GM18907 (cell line): Measurements from ENCODE around the gene CYTH4.

ENCODE experiments used
- ATAC-seq: cut with Tn5 transposase; IDR thresholded peaks from one replicate; pipeline ENCODE4 v1.9.1; 2021; ENCODE audit warnings: mild to moderate bottlenecking, moderate library complexity; ENCODE audit not compliant: unreplicated experiment

Gene CYTH4

GRCh38 chr22:37288521-37288920 is 6.2 kb downstream of the CYTH4 start:
- no peak for ATAC-seq

DNA sequence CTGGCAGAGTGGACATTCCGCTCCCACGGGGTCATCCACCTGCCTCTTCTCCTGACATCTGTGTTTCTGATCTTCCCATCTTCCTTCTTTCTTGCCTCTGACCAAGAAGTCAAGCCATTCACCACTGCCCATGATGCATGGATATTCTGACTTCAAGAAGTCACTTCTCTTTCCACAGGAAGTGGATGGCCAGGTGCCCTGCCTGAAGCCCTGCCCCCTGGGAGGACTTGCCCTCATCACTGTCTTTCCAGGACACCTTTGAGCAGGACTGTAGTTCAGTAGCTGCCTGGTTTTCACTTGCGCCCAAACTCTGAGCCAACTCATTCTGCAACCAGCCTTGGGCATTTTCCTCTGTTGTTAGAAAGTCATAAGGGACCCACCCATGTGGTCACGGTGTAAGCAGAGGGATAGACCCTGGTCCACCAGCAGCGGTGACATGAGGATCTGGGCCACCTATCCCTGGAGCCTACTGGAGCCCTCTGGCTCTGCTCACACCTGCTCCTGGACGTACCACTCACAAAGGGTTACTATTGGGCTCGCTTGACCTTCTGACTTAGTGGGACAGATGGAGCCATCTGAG is 6.9 kb downstream of the CYTH4 start:
- no peak for ATAC-seq

GRCh38 chr22:37290737-37291136 is 8.4 kb downstream of the CYTH4 start:
- no peak for ATAC-seq

DNA sequence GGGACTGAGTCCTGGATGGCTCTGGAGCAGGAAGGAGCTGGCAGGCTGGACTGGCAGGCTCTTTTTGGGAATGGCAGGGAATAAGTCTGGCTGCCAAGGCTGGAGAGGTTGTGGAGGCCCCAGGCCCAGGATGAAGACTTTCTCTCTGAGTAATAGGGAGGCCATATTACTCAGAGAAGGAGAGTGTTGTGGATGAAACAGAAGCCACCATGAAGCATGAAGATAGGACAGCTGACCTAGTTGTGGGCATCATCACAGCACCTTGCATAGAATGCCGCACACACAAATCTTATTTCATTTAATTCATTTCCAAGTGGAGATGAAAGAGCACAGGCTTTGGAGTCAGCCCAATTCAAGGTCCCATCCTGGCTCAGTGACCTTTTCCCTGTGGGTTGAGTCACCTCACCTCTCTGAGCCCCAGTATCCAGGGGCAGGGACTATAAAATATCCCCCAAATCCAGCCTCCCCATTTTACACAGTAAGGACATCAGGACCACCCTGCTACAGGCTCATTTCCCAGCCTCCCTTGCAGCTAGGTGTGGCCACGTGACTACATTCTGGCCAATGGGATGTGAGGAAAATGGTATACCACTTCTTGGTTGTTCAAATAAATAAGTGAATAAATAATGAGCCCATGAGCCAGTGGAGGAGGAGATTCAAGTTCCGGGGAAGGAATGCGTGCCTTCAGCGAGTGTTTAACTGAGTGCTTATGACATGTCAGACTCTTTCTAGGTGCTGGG is 9.4 kb downstream of the CYTH4 start:
- no peak for ATAC-seq

GRCh38 chr22:37292641-37293040 is 10.3 kb downstream of the CYTH4 start:
- ATAC-seq, result no peak

DNA sequence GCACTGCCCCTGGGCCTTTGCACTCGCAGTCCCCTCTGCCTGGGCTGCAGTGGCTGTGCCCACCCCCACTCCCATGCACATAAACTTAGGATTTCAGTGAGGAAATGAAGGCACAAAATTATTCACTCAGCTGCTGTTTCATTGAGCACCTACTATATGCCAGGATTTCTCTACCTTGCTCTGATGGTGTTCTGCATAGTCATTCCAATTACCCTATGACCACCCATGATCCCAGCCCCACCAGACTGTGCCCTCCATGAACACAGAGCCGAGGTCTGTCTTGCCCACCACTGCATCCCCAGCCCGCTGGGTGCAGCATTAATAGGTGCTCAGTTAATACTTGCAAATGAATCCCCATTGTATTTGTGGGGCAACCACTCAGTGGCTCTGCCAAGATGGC is 10.9 kb downstream of the CYTH4 start:
- no peak for ATAC-seq

DNA sequence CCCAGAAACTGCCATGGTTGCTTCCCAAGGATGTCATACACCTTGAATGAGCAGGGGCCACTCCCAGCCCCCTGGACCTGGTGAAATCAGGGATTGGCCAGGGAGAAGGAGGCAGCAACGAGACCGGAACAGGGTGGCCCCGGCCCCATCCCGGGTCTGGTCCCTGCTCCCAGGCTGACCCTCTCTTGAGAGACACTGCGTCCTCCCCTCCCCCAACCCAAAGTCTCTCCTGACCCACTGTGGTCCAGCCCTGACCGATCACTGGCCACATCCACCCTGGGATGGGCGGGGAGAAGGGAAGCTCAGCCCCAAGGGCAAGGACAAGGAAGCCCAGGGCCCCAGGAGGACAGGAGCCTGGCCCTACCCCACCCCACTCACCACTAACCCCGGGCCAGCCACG is 12.4 kb downstream of the CYTH4 start:
- ATAC-seq, result no peak

DNA sequence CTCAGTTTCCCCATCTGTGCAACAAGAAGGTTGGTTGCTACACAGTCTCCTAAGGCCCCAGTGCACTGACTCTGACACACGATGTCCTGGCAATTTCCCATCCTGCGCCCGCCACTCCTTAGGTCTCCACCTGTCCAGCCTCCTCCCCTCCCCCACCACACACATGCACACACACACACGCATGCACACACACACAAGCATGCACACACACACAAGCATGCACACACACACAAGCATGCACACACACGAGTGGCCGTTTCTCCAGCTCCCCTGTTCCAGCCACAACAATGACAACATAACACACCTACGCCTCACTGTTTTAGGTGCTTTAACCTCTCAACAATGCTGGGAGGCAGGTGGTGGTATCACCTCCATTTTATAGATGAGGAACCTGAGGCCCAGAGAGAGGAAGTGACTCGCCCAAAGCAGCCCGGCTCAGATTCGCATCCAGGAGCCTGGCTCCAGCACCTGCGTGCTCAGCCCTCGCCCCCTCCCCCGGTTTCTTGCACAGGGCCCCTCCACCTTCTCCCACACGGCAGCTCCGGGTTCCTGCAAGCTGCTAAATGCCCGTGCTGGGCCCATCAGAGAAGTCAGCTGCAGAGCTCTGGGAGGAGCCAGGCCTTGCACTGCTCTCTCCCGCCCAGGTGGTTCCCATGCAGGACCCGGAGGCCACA is 13.0 kb downstream of the CYTH4 start:
- ATAC-seq, result no peak

DNA sequence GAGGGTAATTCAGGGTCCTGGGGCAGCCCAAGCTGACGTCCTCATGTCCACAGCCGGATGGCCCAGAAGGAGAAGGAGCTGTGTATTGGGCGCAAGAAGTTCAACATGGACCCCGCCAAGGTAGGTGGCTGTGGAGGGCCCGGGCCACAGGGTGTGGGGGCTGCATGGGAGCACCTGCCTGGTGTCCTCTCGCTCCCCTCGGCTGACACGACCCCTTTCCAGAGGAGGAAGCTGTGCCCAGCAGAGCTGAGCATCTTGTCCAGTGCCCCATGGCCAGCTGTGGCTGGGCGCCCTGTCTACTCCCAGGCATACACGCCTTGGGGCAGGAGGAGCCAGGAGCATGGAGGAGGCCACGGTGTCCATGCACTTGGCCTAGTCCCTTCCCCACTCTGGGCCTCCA is 13.6 kb downstream of the CYTH4 start:
- ATAC-seq, result no peak

- ATAC-seq, result no peak
Observed at GRCh38 chr22:37298748-37299495, 16.6 kb downstream of the CYTH4 start.

DNA sequence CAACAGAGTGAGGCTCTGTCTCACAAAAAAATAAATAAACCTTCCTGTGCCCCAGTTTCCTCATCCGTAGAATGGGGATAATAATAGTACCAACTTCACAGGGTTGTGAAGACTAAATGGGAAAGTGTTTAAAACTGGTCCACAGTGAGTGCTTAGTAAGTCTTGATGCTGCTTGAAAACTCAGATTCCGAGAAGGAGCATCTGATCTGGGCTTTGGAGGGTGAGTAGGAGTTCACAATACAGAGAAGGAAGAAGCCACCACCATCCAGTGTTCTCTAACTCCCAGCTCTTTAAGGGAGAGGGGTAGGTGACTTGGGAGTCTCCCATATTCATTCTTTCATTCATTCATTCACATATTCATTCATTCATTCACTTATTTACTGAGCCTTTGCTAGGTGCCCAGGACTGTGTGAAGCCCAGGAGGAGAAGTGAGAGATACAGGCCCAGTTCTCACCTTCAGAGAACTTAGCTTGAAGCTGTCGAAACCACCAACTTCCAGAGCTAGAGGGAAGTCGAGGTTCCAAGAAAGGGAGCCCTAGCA is 17.7 kb downstream of the CYTH4 start:
- ATAC-seq, result no peak

- ATAC-seq, result no peak
Observed at GRCh38 chr22:37300551-37301017, 18.3 kb downstream of the CYTH4 start.

DNA sequence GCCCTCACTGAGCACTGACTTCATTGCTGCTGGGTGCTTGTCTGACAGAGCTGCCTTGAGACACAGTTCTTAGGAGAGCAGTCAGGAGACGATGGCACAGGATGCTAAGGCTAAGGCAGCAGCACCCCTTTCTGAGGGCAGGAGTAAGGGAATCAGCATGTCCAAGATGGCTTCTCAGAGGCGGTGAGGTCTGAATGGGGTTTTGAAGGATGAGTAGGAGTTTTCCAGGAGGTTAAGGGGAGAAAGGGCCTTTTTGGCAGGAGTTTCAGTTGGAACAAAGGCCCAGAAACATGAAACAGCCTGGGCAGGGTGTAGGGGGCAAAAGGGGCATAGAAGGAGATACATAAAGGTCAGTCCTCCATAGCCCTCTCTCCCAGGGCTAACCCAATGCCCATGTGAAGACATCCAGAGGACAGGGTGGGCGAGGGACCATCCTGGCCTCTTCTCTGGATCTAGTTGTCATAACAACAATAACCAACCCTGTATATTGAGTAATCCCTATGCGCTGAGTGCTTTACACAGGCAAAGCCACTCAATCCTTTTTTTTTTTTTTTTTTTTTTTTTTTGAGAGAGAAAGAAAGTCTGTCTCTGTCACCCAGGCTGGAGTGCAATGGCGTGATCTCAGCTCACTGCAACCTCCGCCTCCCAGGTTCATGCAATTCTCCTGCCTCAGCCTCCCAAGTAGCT is 19.0 kb downstream of the CYTH4 start:
- no peak for ATAC-seq

- no peak for ATAC-seq
Observed at GRCh38 chr22:37302674-37303555, 20.6 kb downstream of the CYTH4 start.

DNA sequence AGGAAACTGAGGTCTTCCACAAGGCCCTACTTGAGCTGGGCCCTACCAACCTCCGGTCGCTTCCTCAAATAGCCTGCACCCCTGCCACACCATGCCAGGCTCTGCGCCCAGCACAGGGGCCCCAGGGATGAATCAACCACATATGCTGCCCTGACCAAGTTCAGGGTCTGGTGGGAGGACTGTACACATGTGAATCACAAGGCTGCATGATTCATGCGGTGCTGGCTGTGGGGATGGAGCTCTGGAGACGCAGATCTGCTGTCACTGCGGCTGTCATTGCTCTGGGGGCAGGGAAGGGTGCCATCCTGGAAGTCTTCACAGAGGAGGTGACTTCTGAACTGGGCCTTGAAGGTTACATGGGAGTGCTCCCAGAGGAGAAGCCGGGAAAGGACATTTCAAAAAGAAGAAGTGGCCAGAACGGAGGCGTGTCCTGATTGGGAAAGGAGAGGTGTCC is 21.5 kb downstream of the CYTH4 start:
- no peak for ATAC-seq

DNA sequence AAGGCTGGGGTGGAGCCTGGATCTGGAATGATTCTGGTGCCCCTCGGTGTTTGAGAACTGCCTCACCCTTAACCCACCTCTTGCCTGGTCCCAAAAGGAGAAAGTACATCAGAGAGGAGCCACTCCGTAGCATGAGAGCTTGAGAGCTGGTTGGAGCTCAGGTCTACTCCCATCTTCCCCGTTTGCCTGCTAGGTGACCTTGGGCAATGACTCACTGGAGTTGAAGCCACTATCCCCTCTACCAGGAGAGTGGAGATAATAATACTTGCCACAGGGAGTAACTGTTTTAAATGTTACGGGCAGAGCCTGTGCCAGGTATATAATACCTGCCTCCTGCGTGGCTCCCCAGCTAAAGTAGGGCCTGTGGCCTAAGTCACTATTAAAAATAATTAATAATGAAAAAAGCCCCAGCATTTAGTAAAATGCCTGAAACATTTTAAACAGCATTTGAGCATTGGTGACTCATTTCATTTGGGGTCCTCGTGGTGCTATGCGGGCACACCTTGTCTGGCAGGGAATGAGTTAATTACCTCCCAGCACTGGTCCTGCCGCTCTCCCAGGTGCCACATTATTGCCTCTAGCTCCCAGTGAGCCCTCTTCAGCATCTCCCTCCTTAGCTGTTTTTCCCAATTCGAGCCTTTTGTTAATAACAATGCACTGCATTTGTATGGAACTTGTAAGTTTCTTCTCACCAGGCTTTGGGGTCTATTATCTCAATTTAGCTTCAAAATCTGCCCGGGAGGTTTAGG is 22.5 kb downstream of the CYTH4 start:
- ATAC-seq, result no peak

GRCh38 chr22:37305887-37306286 is 23.6 kb downstream of the CYTH4 start:
- no peak for ATAC-seq

DNA sequence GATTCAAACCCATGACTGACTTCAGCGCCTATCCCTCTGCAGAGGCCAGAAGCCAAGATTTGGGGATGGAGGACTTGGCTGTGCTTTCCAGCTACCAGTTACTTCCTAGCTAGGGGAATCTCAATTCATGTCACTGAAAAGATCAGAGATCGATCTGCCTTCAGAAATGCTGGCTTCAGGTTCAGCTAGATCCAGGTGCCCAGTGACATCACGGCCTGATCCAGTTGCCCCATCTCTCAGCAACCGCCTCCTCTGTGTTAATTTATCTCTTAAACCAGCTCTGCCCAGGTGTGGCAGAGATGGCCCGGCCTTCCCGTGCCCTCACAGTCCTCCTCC is 24.2 kb downstream of the CYTH4 start:
- no peak for ATAC-seq
